Stomach (tissue), 9 donors: ENCODE measurements around the gene ZNF189. TPM values are rescaled to one million over a fixed set of nuclear protein-coding genes. Genes with fewer than 3 reads are reported as not detected.

Source experiments
- DNase-seq, 2 donors: peaks; one replicate each; pipeline versions ENCODE4 v3.0.0 to v3.0.0-alpha.2; 2013 to 2019
- H3K27ac ChIP-seq, 5 donors: fragments of 200-600 bp in 4 of 5; sonication (generic) in 4 of 5; one replicate each; pipeline ENCODE4 v1.5.1; 2013 to 2019; ENCODE audit warnings: mild to moderate bottlenecking in 1 of 5, moderate library complexity in 1 of 5
- H3K27me3 ChIP-seq, 3 donors: fragments of 200-600 bp; sonication (generic); one replicate each; pipeline ENCODE4 v1.5.1; 2017 to 2019; ENCODE audit warnings: mixed run types in 1 of 3
- H3K36me3 ChIP-seq, 4 donors: fragments of 200-600 bp; sonication (generic); 1 replicate in 3 of 4; 2 replicates in 1 of 4; pipeline ENCODE4 v1.5.1; 2016 to 2019
- H3K4me1 ChIP-seq, 4 donors: fragments of 200-600 bp; sonication (generic); one replicate each; pipeline ENCODE4 v1.5.1; 2016 to 2019
- H3K4me3 ChIP-seq, 4 donors: fragments of 200-600 bp; sonication (generic) in 3 of 4; one replicate each; pipeline ENCODE4 v1.5.1; 2016 to 2019; ENCODE audit warnings: mild to moderate bottlenecking in 1 of 4
- H3K9me3 ChIP-seq, 4 donors: fragments of 200-600 bp; sonication (generic); one replicate each; pipeline ENCODE4 v1.5.1; 2016 to 2019
- EP300 ChIP-seq: sonication (generic); formaldehyde crosslinking; IDR thresholded peaks from one replicate; pipeline ENCODE4 v1.6.1; 2017; ENCODE audit warnings: antibody characterized with exemption
- POLR2A ChIP-seq, 4 donors: fragments of 450-650 bp; IDR thresholded peaks; one replicate each; pipeline ENCODE4 v1.6.1; 2016; ENCODE audit warnings: antibody characterized with exemption in 4 of 4, control low read depth in 2 of 4, mild to moderate bottlenecking in 1 of 4, moderate library complexity in 1 of 4
- POLR2AphosphoS5 ChIP-seq, 3 donors: sonication (generic); formaldehyde crosslinking; IDR thresholded peaks; one replicate each; pipeline ENCODE4 v1.6.1; 2016; ENCODE audit warnings: antibody characterized with exemption in 3 of 3
- WGBS, 5 donors: extraction: QIAGEN DNeasy Blood & Tissue Kit in 3 of 5; methylation state at CpG; one replicate each; pipeline versions ENCODE4 v1.1.5 to v1.1.7; 2013 to 2018; 5-methylcytosine and 5-hydroxymethylcytosine counted together
- intact Hi-C: fragments of 100-400 bp; cut with DNase I; formaldehyde crosslinking; loops from one replicate; pipeline ENCODE4 v1.15.1; 2023; ENCODE audit warnings: low total_unique reads
- polyA plus RNA-seq, 3 donors: library from polyadenylated mRNA; stranded (reverse); fragments of 200-250 nt; gene quantifications; one replicate each; pipeline ENCODE4 v1.2.3, GENCODE V29; 2013
- total RNA-seq, 5 donors: library from RNA; depleted of rRNA; stranded (reverse); fragments of >200 nt; gene quantifications; one replicate each; pipeline versions ENCODE4 v1.1.0 to v1.2.3, GENCODE V29; 2014 to 2016
- TF ChIP-seq, protein P1 (sequence below), 7 experiments: fragments of 450-650 bp in 4 of 7; fragments of 200-600 bp in 3 of 7; sonication (generic) in 3 of 7; IDR thresholded peaks; one replicate each; pipeline ENCODE4 v1.5.1; 2016 to 2019; ENCODE audit warnings: antibody characterized with exemption in 7 of 7, control low read depth in 2 of 7, mild to moderate bottlenecking in 1 of 7
- donor health status: healthy with polysubstance abuse.
- donor health status: Bipolar disorder and iron deficiency.
- donor health status: healthy.

Gene ZNF189
- total and polyA plus RNA-seq, 8 donors: 5.8 to 52.2 (median 12.3) TPM

DNA sequence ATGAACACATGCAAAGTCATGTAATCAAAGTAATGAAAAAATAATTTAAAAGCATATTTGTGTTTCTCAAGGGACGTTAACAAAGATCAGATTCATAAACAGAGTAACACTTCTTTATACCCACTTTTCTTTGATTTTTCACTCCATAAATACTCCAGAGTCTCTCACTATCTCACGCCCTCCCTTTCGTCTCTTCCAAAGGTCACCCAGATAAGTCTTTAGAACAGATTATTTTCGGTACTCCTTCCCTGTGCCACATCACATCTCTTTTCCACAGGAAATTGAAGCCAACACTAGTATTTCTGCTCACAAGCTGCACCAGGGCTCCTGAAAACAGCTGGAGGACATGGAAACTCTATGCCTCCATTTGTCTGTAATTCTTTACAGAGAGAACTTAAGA lies 52.3 kb downstream of the ZNF189 start:
- Histone ChIP-seq H3K4me1 (peaks cover 0 to 14% (median 3%) of the 10 kb centered on the region in 4 donors), H3K9me3 (no peaks in the 10 kb centered on the region), H3K36me3 (no peaks in the 10 kb centered on the region), H3K27me3 (peaks cover 0 to 20% (median 0%) of the 10 kb centered on the region in 3 donors), H3K4me3 (no peak overlapping the region), H3K27ac (no peak overlapping the region)
- TF ChIP-seq, protein P1, sequence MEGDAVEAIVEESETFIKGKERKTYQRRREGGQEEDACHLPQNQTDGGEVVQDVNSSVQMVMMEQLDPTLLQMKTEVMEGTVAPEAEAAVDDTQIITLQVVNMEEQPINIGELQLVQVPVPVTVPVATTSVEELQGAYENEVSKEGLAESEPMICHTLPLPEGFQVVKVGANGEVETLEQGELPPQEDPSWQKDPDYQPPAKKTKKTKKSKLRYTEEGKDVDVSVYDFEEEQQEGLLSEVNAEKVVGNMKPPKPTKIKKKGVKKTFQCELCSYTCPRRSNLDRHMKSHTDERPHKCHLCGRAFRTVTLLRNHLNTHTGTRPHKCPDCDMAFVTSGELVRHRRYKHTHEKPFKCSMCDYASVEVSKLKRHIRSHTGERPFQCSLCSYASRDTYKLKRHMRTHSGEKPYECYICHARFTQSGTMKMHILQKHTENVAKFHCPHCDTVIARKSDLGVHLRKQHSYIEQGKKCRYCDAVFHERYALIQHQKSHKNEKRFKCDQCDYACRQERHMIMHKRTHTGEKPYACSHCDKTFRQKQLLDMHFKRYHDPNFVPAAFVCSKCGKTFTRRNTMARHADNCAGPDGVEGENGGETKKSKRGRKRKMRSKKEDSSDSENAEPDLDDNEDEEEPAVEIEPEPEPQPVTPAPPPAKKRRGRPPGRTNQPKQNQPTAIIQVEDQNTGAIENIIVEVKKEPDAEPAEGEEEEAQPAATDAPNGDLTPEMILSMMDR (IDR thresholded peaks at IDR 0.05): no peak
- TF ChIP-seq POLR2A (IDR thresholded peaks at IDR 0.05) (no peak), EP300 (no peak), POLR2AphosphoS5 (IDR thresholded peaks at IDR 0.05) (no peak)
- intact Hi-C loops: no loop called here
- WGBS, 5 donors: 18 to 43% (median 38%) methylated on average over 4 of the region's 4 CpGs
- no peak for DNase-seq

DNA sequence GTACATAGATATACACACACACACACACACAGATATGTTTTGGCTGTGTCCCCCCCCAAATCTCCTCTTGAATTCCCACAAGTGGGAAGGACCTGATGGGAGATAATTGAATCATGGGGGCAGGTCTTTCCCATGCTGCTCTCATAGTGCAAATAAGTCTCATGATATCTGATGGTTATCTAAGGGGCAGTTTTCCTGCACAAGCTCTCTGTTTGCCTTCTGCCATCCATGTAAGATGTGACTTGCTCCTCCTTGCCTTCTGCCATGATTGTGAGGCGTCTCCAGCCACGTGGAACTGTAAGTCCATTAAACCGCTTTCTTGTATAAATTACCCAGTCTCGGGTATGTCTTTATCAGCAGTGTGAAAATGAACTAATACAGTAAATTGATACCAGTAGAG lies 52.8 kb downstream of the ZNF189 start:
- H3K4me1 ChIP-seq: peaks cover 0 to 14% (median 3%) of the 10 kb centered on the region in 4 donors
- TF ChIP-seq, protein P1 (IDR thresholded peaks at IDR 0.05): no peak
- TF ChIP-seq EP300 (no peak), POLR2A (IDR thresholded peaks at IDR 0.05) (no peak), POLR2AphosphoS5 (IDR thresholded peaks at IDR 0.05) (no peak)
- no peak overlapping the region for H3K4me3 ChIP-seq
- no peak overlapping the region for H3K27ac ChIP-seq
- intact Hi-C loops: no loop called here
- H3K9me3 ChIP-seq: no peaks in the 10 kb centered on the region
- no peak for DNase-seq
- no peaks in the 10 kb centered on the region for H3K36me3 ChIP-seq
- peaks cover 0 to 20% (median 0%) of the 10 kb centered on the region in 3 donors for H3K27me3 ChIP-seq
- WGBS, 5 donors: 84 to 91% (median 87%) methylated on average over 4 of the region's 4 CpGs

DNA sequence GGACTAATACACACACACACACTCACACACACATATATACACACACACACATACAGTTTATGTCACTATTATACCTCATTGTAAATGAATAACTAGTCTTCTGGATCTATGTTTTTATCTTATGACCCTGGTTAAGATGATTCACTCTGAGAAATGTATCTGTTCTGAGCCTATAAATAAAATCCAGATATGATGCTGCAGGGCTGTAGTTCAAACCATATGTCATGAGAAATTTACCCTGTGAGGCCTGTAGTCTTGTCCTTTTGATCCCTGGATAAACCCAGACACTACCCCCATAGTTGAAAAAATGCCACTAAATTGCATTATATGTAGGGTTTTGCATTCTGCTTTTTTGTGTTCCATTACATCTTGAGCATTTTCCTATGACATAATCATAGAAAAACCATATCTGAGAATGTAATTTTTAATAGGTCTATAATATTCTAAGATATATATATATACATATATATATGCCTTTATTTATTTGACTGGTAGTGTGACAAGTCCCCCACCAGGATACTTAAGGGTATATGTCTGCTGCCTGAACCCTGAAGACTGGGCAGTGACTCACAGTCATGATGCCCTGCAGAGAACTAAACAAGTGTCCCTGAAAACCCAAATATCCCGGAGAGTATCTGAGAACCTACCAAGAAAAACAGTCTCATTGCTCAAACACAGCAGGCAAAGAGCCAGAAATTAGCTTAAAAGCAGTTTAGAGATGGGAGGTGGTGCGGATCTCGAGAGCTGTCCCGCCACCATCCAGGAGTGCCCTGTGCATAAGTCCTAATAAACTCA lies 55.3 kb downstream of the ZNF189 start:
- Histone ChIP-seq H3K27ac (no peak overlapping the region), H3K4me3 (no peak overlapping the region), H3K9me3 (no peaks in the 10 kb centered on the region), H3K36me3 (no peaks in the 10 kb centered on the region), H3K4me1 (peaks cover 0 to 7% (median 1%) of the 10 kb centered on the region in 4 donors), H3K27me3 (peaks cover 0 to 19% (median 0%) of the 10 kb centered on the region in 3 donors)
- TF ChIP-seq EP300 (no peak), POLR2A (IDR thresholded peaks at IDR 0.05) (no peak), POLR2AphosphoS5 (IDR thresholded peaks at IDR 0.05) (no peak)
- intact Hi-C loops: no loop called here
- DNase-seq: no peak
- 84 to 89% (median 87%) methylated on average over 4 of the region's 4 CpGs for WGBS, 5 donors

DNA sequence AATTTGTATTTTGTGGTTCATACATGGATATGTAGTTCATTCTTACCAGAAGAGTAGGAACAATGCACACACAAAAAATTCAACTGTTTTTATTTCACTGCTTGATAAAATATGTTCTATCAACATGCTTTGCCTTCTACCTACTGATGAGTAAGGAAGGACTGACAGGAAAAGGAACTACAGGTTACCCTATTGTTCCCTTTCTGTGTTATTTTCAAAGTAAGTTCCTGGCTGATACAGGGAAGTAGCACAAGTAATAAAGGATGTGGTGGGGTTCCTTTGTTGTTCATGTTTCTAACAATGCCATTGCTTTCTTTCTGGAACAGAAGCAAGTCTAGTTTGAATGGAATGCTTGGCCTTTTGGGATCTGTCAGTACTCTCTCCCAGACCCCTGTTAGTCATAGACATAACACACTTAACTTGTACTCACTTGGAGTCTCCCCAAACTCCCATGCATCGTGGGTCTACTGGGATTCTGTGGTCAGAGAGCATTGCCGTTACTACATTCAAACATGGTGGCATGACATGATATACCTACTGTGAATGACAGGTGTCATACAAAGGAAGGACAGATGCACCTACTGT lies 57.1 kb downstream of the ZNF189 start:
- H3K36me3 ChIP-seq: no peaks in the 10 kb centered on the region
- no peak for DNase-seq
- TF ChIP-seq EP300: no peak
- no peak for TF ChIP-seq POLR2AphosphoS5 (IDR thresholded peaks at IDR 0.05)
- TF ChIP-seq, protein P1 (IDR thresholded peaks at IDR 0.05): no peak
- H3K27ac ChIP-seq: no peak overlapping the region
- H3K27me3 ChIP-seq: peaks cover 0 to 13% (median 0%) of the 10 kb centered on the region in 3 donors
- no peaks in the 10 kb centered on the region for H3K9me3 ChIP-seq
- no peak overlapping the region for H3K4me3 ChIP-seq
- peaks cover 0 to 3% (median 0%) of the 10 kb centered on the region in 4 donors for H3K4me1 ChIP-seq
- intact Hi-C loops: no loop called here
- WGBS, 5 donors: 59 to 91% (median 76%) methylated on average over 2 of the region's 2 CpGs
